A172 (cell line): ENCODE results near the gene PPL. TPM values are rescaled to one million over a fixed set of nuclear protein-coding genes. Genes with fewer than 3 reads are reported as not detected.

Experiments
- total RNA-seq: library from RNA; depleted of rRNA; stranded (reverse); fragments of >200 nt; shearing (Covaris generic); gene quantifications from 2 replicates; pipeline ENCODE4 v1.2.3, GENCODE V29; 2014; rRNA removed

The PPL gene
- total RNA-seq, 1 experiment from 2014 or later = 0.81 TPM

Other genes starting within 250 kb of the PPL start
- 52.4 and 64.6 TPM in 2 replicates for gene NUDT16L1, start 243.6 kb downstream of the PPL start, total RNA-seq
- gene ANKS3, start 202.9 kb downstream of the PPL start, total RNA-seq = 12.0 and 19.6 TPM in 2 replicates
- 1.7 and 5.2 TPM in 2 replicates for gene DNAAF8, start 202.6 kb downstream of the PPL start, total RNA-seq
- gene ZNF500, start 170.0 kb downstream of the PPL start, total RNA-seq = 19.8 and 25.1 TPM in 2 replicates
- not detected in 2 replicates for gene SEPTIN12, start 148.8 kb downstream of the PPL start, total RNA-seq
- gene SMIM22, start 141.8 kb downstream of the PPL start, total RNA-seq = not detected in 2 replicates
- 25.8 and 33.3 TPM in 2 replicates for gene ROGDI, start 134.5 kb downstream of the PPL start, total RNA-seq
- gene GLYR1, start 89.9 kb downstream of the PPL start, total RNA-seq = 46.1 and 47.5 TPM in 2 replicates
- gene UBN1, start 89.7 kb downstream of the PPL start, total RNA-seq = 40.8 and 41.0 TPM in 2 replicates
- gene SEC14L5, start 21.2 kb upstream of the PPL start, total RNA-seq = 0.14 TPM in 1 of 2 replicates, not detected in the other
- gene NAGPA, start 96.8 kb upstream of the PPL start, total RNA-seq = 30.0 and 43.0 TPM in 2 replicates
- not detected in 2 replicates for gene C16orf89, start 128.8 kb upstream of the PPL start, total RNA-seq
- 39.2 and 48.8 TPM in 2 replicates for gene ALG1, start 134.7 kb upstream of the PPL start, total RNA-seq
- 16.9 and 22.2 TPM in 2 replicates for gene EEF2KMT, start 160.6 kb upstream of the PPL start, total RNA-seq